GM12864 (cell line): ENCODE data around the gene MYH11.
"Not testable (repeated sequence)": the region's sequence is repeated elsewhere in the genome, so short reads cannot be mapped to it uniquely, and the experiment has no call there.

Experiments
- DNase-seq: peaks from one replicate; pipeline ENCODE4 v3.0.0-alpha.2; 2011; ENCODE audit warnings: low read depth
- H3K4me3 ChIP-seq: 2 replicates; pipeline ENCODE4 v1.5.1; 2011; ENCODE audit warnings: mild to moderate bottlenecking, low read depth, low read length, control low read depth
- TF ChIP-seq, protein P1 (sequence below): IDR thresholded peaks from 2 replicates; pipeline ENCODE4 v1.5.1; 2011; ENCODE audit warnings: low read depth, mild to moderate bottlenecking, moderate library complexity, low read length, control low read depth, inconsistent platforms; ENCODE audit errors: missing control alignments

MYH11 gene

DNA sequence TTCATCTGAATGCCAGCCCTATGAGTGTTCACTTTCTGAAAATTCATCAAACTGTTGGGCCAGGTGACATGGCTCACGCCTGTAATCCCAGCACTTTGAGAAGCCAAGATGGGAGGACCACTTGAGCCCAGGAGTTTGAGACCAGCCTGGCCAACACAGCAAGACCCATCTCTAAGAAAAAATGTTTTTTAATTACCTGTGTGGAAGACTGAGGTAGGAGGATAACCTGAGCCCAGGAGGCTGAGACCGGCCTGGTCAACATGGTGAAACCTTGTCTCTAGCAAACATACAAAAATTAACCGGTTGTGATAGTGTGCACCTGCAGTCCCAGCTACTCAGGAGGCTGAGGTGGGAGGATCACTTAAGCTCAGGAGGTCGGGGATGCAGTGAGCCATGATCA, 10.3 kb downstream of the MYH11 start:
- TF ChIP-seq, protein P1, sequence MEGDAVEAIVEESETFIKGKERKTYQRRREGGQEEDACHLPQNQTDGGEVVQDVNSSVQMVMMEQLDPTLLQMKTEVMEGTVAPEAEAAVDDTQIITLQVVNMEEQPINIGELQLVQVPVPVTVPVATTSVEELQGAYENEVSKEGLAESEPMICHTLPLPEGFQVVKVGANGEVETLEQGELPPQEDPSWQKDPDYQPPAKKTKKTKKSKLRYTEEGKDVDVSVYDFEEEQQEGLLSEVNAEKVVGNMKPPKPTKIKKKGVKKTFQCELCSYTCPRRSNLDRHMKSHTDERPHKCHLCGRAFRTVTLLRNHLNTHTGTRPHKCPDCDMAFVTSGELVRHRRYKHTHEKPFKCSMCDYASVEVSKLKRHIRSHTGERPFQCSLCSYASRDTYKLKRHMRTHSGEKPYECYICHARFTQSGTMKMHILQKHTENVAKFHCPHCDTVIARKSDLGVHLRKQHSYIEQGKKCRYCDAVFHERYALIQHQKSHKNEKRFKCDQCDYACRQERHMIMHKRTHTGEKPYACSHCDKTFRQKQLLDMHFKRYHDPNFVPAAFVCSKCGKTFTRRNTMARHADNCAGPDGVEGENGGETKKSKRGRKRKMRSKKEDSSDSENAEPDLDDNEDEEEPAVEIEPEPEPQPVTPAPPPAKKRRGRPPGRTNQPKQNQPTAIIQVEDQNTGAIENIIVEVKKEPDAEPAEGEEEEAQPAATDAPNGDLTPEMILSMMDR = no peak
- DNase-seq = no peak
- H3K4me3 ChIP-seq = no peak overlapping the region

DNA sequence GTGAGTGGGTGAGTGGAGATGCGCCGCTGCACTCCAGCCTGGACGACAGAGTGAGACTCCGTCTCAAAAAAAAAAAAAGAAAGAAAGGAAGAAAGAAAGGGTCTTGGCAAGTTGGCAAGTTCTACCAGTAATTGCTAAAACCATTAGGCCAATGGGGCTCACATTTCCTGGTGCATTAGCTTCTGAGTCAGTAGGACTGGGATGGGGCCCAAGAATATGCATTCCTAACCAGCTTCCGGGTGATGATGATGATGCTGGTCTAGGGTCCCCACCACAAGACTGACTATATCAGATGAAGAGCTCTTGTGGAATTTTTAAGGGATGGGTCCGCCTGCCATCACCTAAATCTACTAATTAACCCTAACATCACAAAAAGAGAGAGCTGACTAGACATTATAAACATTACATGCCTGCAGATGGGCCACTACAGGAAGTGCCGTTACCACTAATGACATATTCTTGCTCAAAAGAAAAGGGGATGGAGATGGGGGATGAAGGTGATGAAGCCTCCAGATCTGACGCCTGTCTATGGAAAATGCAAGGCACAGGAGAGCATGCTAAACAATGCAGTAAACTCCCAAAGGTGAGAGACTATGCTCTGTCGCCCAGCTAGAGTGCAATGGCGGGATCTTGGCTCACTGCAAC, 13.1 kb downstream of the MYH11 start:
- no peak for DNase-seq
- no peak overlapping the region for H3K4me3 ChIP-seq
- TF ChIP-seq, protein P1 = no peak

DNA sequence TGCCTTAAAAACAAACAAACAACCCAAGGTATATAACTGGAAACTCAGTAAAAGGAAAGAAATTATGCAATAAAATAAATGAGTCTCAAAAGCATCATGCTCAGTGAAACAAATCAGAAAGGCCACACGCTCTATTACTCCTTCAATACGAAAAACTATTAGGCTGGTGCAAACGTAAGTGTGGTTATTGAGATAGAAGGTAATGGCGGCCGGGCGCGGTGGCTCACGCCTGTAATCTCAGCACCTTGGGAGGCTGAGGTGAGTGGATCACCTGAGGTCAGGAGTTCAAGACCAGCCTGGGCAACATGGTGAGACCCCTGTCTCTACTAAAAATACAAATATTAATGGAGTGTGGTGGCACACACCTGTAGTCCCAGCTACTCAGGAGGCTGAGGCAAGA, 17.6 kb downstream of the MYH11 start:
- DNase-seq, H3K4me3 ChIP-seq: not testable (repeated sequence)

DNA sequence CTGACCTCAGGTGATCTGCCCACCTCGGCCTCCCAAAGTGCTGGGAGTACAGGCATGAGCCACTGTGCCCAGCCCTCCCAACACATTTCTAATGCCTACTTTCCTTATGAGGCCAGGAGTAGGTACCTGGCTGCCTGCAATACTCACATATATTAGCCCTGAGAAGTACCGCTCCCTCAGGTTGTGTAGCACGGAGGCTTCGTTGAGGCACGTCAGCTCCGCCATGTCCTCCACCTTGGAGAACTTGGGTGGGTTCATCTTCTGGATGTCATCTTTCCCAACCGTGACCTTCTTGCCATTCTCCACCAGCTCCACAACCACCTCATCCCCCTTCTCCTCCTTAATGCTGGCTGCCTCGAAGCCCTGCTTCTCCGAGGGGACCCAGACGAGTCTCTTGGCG, 19.1 kb downstream of the MYH11 start:
- no peak for DNase-seq
- TF ChIP-seq, protein P1 = no peak
- H3K4me3 ChIP-seq = no peak overlapping the region

DNA sequence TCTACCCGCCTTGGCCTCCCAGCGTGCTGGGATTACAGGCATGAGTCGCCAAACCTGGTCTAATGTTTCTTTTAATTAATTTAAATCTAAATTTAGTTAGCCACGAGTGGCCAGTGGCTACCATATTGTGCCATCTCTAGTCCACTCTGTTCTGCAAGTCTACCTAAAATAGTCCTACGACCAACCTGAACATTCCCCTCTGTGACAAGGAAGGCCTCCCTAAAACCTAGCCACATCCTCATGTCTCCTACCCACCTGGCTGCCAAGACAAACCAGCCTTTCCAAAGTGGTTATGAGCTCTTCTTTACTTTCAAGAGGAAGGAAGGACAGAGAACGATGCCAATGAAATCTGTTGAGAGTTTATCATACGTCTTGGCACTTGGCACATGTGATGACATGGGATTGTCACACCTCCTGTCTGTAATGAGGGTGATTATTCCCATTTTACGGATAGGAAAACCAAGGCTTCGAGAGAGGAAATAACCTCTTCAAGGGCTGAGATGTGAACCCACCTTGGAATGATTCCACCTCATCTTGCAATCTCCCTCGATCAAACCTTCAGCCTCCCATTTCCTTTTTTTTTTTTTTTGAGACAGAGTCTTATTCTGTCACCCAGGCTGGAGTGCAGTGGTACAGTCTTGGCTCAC, 19.7 kb downstream of the MYH11 start:
- no peak overlapping the region for H3K4me3 ChIP-seq
- TF ChIP-seq, protein P1 = no peak
- DNase-seq = no peak

DNA sequence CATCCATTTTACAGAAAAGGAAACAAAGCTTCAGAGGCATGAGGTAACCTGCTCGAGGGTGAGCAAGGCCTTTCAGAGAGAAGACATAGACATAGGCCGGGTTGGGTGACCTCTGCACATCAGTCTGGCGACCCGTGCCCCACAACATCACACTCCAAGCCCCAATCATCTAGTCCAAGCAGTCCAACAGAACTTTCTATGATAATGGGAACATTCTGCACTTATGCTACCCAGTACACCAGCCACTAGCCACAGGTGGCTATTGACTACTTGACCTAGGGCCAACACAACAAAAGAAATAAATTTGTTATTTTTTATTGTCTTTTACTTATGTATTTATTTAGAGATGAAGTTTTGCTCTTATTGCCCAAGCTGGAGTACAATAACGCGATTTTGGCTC, 20.8 kb downstream of the MYH11 start:
- TF ChIP-seq, protein P1 = no peak
- H3K4me3 ChIP-seq = no peak overlapping the region
- no peak for DNase-seq

DNA sequence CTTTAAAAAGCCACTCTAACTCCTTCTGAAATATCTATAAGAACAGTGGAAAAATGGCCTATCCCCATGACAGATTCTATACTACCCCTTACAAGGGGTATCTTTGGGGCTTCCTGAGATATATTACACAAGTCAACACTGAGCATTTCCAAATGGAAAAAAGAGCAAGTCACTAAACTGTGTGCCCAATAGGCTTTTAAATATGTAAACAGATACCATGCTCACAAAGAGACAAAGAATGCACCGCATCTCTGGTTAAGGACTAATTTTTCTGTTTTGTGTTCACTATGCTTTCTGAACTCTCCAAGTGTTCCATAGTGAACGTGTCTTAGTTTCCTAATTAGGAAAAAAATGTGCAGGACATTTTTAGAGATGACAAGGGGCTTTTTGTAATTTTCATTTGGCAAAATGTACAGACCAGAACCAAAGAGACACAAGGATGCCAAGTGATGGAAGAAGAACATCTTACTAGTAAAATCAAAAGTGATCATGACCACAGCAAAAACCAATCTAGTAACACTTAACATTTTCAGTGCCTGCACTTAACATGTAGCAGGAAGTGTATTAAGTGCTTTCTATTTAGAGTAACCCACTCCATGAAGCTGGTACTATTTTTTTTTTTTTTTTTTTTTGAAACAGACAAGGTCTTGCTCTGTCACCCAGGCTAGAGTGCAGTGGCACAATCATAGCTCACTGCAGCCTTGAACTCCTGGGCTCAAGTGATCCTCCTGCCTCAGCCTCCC, 21.5 kb downstream of the MYH11 start:
- TF ChIP-seq, protein P1 = no peak
- DNase-seq = no peak

More for the DNA sequence above, 21.5 kb downstream of the MYH11 start:
- H3K4me3 ChIP-seq = no peak overlapping the region
